GM13976 (cell line): ENCODE data around the gene ALG14.

ENCODE experiments used
- DNase-seq: peaks from one replicate; pipeline ENCODE4 v3.0.0; 2012; ENCODE audit warnings: low spot score
- in situ Hi-C: fragments of 300-500 bp; cut with MboI; formaldehyde crosslinking; loops from one replicate; pipeline ENCODE4 v1.12.0; 2022; ENCODE audit warnings: low sequenced_read_pairs, mixed read lengths, inconsistent platforms; ENCODE audit not compliant: unreplicated experiment
- TF ChIP-seq, protein P1 (sequence below): IDR thresholded peaks from 2 replicates; pipeline ENCODE4 v1.5.1; 2012; ENCODE audit warnings: borderline replicate concordance, mild to moderate bottlenecking; ENCODE audit not compliant: insufficient read depth; ENCODE audit errors: extremely low read depth, missing control alignments, control extremely low read depth

Gene ALG14

DNA sequence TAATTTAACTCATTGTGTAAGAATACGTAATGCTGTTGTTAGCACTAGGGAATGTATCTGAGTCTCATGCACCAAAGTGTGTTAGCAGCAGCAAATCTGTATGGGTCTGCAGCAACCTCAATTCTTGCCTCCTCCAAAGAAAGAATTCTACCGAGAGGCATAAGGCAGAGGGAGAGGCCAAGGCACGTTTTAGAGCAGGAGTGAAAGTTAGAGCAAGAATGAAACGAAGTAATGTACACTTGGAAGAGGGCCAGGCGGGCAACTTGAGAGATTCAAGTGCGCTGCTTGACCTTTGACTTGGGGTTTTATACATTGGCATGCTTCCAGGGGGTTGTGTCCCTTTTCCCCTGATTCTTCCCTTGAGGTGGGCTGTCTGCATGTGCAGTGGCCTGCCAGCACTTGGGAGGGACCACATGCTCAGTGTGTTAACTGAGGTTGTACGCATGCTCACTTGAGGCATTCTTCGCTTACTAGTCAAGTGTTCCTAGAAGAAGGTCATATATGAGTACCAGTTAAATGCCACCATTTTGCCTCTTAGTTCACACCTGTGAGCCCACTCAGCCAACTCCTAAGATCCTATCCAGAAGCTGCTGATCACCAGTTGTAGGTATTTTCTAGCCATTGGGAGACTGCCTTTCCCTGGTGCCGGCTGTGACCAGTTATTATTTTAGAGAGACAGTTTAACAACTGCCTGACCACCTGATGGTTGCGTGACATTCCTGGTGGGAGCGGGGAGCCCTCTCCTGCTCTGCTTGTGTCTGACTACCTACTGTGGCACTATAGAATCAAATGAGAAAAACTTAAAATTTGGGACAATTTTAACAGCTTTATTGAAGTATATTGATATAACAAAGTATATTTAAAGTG is 143.2 kb downstream of the ALG14 start:
- TF ChIP-seq, protein P1, sequence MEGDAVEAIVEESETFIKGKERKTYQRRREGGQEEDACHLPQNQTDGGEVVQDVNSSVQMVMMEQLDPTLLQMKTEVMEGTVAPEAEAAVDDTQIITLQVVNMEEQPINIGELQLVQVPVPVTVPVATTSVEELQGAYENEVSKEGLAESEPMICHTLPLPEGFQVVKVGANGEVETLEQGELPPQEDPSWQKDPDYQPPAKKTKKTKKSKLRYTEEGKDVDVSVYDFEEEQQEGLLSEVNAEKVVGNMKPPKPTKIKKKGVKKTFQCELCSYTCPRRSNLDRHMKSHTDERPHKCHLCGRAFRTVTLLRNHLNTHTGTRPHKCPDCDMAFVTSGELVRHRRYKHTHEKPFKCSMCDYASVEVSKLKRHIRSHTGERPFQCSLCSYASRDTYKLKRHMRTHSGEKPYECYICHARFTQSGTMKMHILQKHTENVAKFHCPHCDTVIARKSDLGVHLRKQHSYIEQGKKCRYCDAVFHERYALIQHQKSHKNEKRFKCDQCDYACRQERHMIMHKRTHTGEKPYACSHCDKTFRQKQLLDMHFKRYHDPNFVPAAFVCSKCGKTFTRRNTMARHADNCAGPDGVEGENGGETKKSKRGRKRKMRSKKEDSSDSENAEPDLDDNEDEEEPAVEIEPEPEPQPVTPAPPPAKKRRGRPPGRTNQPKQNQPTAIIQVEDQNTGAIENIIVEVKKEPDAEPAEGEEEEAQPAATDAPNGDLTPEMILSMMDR, result no peak
- no peak for DNase-seq
- in situ Hi-C loops, result no loop called here

DNA sequence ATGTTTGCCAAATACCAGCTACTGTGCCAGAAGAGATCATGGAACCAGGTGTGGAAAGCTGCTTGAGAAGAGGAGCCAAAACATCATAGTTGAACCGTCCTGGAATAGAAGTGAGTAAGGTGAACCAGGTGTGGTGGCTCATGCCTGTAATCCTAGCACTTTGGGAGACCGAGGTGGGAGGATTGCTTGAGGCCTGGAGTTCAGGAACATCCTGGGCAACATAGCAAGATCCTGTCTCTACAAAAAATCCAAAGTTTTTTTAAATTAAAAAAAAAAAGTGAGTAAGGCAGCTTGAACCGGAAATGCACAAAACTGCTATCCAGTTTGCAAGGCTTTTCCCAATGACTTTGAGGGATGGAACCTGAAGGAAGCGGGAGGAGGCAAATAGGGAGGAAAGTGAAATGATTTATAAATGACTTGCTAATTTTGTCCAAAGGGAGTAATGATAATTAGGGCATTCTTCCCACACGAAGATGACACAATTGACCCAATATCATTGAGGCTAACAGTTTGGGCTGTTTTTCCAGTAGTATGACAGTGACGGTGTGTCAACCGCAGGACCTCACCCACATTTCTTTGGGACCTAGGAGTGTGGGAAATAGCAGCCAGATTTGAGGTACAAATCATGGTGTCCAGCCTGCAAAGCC is 144.3 kb downstream of the ALG14 start:
- no peak for DNase-seq
- in situ Hi-C loops, result no loop called here
- TF ChIP-seq, protein P1, result no peak

GRCh38 chr1:94927405-94928175 is 145.2 kb downstream of the ALG14 start:
- in situ Hi-C loops, result no loop called here
- no peak for DNase-seq
- TF ChIP-seq, protein P1, result no peak

GRCh38 chr1:94926915-94927404 is 145.8 kb downstream of the ALG14 start, which contains the start of gene CNN3:
TSS of gene CNN3 (minus strand) at chr1:94927110. CDS start at chr1:94926894, 216 bp downstream.
- peak; percentile 89 for DNase-seq
- TF ChIP-seq, protein P1, result no peak
- in situ Hi-C loops, result no loop called here

GRCh38 chr1:94926126-94926914 is 146.4 kb downstream of the ALG14 start:
- peak; percentile 64 for DNase-seq
- TF ChIP-seq, protein P1, result no peak
- in situ Hi-C loops, result no loop called here
